Activated T-cell treated with anti-CD3 and anti-CD28 coated beads for 1 hour (primary cell): ENCODE data around the gene RPL28.

Source experiments
- DNase-seq: peaks from one replicate; pipeline ENCODE4 v3.0.0-alpha.2; 2020; ENCODE audit warnings: low read depth

RPL28 gene

DNA sequence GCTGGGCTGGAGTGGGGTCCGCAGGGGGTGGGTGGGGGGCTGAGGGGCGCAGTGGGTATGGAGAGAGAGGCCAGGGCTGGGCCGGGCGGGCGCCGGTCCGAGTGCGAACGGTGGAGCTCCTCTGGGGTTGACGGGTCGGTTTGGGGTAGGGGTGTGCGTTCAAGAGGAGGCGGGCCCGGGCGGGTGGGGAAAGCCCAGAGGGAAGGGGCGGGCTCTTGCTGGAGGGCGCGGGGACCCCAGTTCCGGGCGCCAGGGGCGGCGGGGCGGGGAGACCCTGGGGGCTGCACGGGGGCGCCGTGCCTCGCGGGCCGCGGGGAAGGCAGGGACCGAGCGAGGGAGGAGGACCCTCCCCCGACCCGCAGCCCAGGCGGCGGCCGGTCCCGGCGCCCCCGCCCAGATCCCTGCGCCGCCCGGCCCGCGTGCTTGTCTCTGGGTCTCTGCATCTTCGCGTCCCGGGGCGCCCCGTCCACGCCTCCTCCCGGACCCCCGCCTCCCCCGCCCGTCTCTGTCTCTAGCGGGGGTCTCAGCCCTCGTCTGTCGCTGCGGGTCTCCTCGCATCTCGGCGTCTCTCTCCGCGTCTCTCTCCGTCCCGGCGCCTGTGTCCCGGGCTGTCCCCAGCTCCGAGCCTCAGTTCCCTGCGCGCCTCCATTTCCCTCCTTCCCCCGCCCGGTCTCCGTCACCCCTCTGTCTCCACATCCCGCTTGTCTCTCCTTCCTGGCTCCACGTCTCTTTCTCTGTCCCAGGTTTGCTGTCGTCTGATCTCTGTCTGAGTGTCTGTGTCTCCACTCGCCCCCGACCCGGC lies 65.6 kb downstream of the RPL28 start:
- DNase-seq: no peak

DNA sequence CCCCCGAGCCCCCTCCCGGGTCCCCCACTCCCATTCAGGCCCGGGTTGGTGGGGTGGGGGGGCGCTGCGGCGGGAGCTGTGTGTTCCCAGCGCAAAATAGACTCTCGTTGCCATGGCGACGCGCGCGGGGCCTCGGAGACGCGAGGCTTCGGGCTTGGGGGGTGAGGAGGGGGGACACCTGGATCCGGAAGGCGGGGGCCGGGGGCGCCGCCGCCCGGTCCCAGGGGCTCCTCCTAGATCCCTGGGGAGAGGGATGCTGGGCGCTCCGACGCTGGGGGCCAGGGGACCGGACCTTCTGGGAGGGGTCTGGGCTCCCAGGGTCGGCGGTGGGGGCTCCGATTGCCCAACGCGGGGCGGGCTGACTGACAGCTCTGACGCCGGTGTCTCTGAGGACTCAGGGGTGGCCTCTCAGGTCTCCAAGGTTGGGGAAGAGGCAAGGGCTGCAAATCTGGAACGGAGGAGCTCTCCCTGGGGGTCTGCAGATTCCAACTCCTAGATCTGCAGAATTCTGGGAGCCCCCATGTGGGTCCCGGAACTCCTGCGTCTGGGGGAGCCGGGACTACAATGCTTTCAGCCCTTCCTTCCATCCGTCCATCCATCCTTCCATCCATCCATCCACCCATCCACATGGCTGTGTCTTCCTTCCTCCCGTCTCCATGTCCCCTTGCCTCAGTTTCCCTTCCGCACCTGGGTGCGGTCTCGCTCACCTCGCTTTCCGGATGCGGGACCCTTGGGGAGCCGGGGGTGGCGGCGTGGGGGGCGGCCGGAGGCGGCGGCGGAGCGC lies 66.4 kb downstream of the RPL28 start:
- no peak for DNase-seq
